ENCODE measurements around the gene IRX5. TPM values are rescaled to one million over a fixed set of nuclear protein-coding genes. Genes with fewer than 3 reads are reported as not detected.

Gene IRX5
- total and polyA plus RNA-seq, 7 experiments from 2014 or later, result 0.36 TPM; not detected in 6

DNA sequence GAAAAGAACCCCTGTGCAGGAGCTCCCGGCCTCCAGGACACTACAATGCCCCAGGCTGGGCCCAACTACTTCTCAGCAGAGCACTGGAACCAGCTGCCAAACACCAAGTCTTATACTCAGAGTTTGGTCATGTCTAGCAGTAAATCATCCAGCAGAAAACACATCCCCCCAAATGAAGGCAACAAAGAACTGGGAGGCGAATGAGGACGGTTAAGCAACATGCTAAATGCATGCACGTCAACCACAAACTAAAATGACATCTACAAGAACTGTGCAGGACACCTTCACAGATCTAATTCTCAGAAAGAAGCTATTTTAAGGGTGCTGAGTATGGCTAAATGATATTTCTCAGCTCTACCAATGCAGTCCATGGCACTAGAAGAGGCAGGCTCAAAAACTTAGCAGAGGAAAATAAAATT lies 7.6 kb upstream of the IRX5 start:
- Histone ChIP-seq H3K27ac (ENCODE audit: low read depth, low read length) (no peak overlapping the region), H3K36me3 (ENCODE audit: control insufficient read depth in 2 of 3, insufficient read depth in 3 of 3, low read length in 3 of 3) (no peaks in the 10 kb centered on the region), H3K4me1 (ENCODE audit: control insufficient read depth in 2 of 2, insufficient read depth in 2 of 2, low read length in 2 of 2) (peaks cover 4 to 5% of the 10 kb centered on the region in 2 donors), H3K4me3 (ENCODE audit: low read length) (no peak overlapping the region), H3K27me3 (ENCODE audit: control insufficient read depth in 2 of 2, insufficient read depth in 2 of 2, low read length in 2 of 2) (peaks cover 7 to 21% of the 10 kb centered on the region in 2 donors), H3K9me3 (ENCODE audit: control insufficient read depth in 2 of 3, low read length in 3 of 3) (no peaks in the 10 kb centered on the region)
- ATAC-seq (no peak), DNase-seq (no peak)
- Mint-ChIP-seq H3K9me3 (peaks cover 0 to 24% (median 4%) of the 10 kb centered on the region in 11 donors), H3K36me3 (peaks cover 0 to 10% (median 2%) of the 10 kb centered on the region in 5 donors), H3K27me3 (peaks cover 48 to 71% (median 65%) of the 10 kb centered on the region in 5 donors), H3K4me1 (peaks cover 7 to 11% (median 8%) of the 10 kb centered on the region in 7 donors), H3K27ac (no peak overlapping the region), H3K4me3 (no peak overlapping the region)
- CTCF ChIA-PET, result no interaction called here
- intact Hi-C loops (cut with micrococcal nuclease), result loop anchor here in 1 of 2 donors (10.0 kb wide), 1 partner anchor 1148 kb away; no protein-coding TSS in a partner anchor
- POLR2A ChIA-PET, result no interaction called here

DNA sequence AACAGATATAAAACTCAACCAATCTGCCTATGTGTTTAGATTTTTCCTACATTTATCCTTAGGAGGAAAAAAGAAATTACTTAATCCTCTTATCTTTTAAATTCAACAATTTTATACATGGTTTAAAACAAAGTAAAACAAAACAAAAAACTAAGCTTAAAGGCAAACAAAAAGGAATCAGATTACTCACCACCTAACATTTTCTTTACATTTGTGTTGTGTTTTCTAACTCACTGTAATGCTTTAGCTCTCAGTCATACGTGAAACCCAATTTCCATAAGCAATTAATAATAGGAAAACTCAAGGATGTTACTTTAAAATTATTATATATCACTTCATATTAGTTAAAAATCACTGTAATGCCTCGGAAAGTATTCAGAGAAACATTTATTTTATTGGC lies 6.7 kb upstream of the IRX5 start:
- DNase-seq (no peak), ATAC-seq (no peak)
- Mint-ChIP-seq H3K36me3 (peaks cover 0 to 11% (median 5%) of the 10 kb centered on the region in 5 donors), H3K4me1 (peaks cover 8 to 14% (median 11%) of the 10 kb centered on the region in 7 donors), H3K27ac (no peak overlapping the region), H3K4me3 (no peak overlapping the region), H3K9me3 (peaks cover 0 to 24% (median 5%) of the 10 kb centered on the region in 11 donors), H3K27me3 (peaks cover 50 to 68% (median 62%) of the 10 kb centered on the region in 5 donors)
- intact Hi-C loops (cut with micrococcal nuclease), result loop anchor here in 1 of 2 donors (10.0 kb wide), 1 partner anchor 1149 kb away; no protein-coding TSS in a partner anchor
- Histone ChIP-seq H3K27ac (ENCODE audit: low read depth, low read length) (no peak overlapping the region), H3K27me3 (ENCODE audit: control insufficient read depth in 2 of 2, insufficient read depth in 2 of 2, low read length in 2 of 2) (peaks cover 7 to 21% of the 10 kb centered on the region in 2 donors), H3K9me3 (ENCODE audit: control insufficient read depth in 2 of 3, low read length in 3 of 3) (no peaks in the 10 kb centered on the region), H3K4me3 (ENCODE audit: low read length) (no peak overlapping the region), H3K36me3 (ENCODE audit: control insufficient read depth in 2 of 3, insufficient read depth in 3 of 3, low read length in 3 of 3) (no peaks in the 10 kb centered on the region), H3K4me1 (ENCODE audit: control insufficient read depth in 2 of 2, insufficient read depth in 2 of 2, low read length in 2 of 2) (peaks cover 4 to 5% of the 10 kb centered on the region in 2 donors)
- ChIA-PET CTCF (no interaction called here), POLR2A (interaction anchor here (0.6 kb wide), 1 partner anchor 329 kb away, joined by 3 read pairs; no protein-coding TSS in a partner anchor)

DNA sequence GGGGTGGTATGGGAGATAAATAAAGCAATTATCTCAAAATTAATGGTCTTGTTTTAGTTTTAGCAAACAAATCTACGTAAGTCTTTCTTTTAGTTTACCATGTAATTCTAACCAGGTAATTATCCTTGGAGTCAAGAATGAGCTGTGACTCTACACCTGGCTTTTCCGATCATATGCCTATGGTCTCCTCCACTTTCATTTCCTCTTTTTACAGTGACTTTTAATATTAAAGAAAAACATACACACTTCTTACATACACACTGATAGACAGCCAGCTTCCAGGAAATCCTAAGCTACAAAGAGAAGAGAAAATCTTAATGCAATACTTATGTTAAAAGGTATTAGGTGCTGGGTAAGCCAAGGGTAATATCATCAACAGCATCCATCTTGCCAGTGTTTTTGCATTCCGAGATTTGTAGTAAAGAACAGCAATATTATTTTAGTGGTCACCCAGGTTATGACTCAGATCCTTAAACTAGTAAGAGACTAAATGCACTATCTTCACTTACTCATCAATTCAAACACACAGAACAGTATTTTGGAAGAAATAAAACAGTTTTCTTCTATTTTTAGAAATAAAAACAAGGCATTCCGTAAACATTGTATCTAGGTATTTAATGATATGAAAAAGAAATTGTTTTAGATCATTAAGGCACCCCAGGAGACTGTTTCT lies 4.4 kb upstream of the IRX5 start:
- intact Hi-C loops (cut with micrococcal nuclease), result loop anchor here in 1 of 2 donors (10.0 kb wide), 1 partner anchor 1152 kb away; no protein-coding TSS in a partner anchor
- no peak overlapping the region for H3K4me3 Mint-ChIP-seq
- no peaks in the 10 kb centered on the region for H3K36me3 ChIP-seq (ENCODE audit: control insufficient read depth in 2 of 3, insufficient read depth in 3 of 3, low read length in 3 of 3)
- peaks cover 9 to 12% of the 10 kb centered on the region in 2 donors for H3K4me1 ChIP-seq (ENCODE audit: control insufficient read depth in 2 of 2, insufficient read depth in 2 of 2, low read length in 2 of 2)
- H3K36me3 Mint-ChIP-seq, result peaks cover 0 to 16% (median 7%) of the 10 kb centered on the region in 5 donors
- CTCF ChIA-PET, result no interaction called here
- H3K9me3 Mint-ChIP-seq, result peaks cover 0 to 24% (median 5%) of the 10 kb centered on the region in 11 donors
- no peak overlapping the region for H3K4me3 ChIP-seq (ENCODE audit: low read length)
- H3K27ac Mint-ChIP-seq, result no peak overlapping the region
- POLR2A ChIA-PET, result no interaction called here
- DNase-seq (no peak), ATAC-seq (no peak)
- peaks cover 61 to 67% (median 66%) of the 10 kb centered on the region in 5 donors for H3K27me3 Mint-ChIP-seq
- H3K4me1 Mint-ChIP-seq, result peaks cover 16 to 25% (median 21%) of the 10 kb centered on the region in 7 donors
- H3K27me3 ChIP-seq (ENCODE audit: control insufficient read depth in 2 of 2, insufficient read depth in 2 of 2, low read length in 2 of 2), result peaks cover 7 to 21% of the 10 kb centered on the region in 2 donors
- H3K9me3 ChIP-seq (ENCODE audit: control insufficient read depth in 2 of 3, low read length in 3 of 3), result no peaks in the 10 kb centered on the region
- no peak overlapping the region for H3K27ac ChIP-seq (ENCODE audit: low read depth, low read length)

DNA sequence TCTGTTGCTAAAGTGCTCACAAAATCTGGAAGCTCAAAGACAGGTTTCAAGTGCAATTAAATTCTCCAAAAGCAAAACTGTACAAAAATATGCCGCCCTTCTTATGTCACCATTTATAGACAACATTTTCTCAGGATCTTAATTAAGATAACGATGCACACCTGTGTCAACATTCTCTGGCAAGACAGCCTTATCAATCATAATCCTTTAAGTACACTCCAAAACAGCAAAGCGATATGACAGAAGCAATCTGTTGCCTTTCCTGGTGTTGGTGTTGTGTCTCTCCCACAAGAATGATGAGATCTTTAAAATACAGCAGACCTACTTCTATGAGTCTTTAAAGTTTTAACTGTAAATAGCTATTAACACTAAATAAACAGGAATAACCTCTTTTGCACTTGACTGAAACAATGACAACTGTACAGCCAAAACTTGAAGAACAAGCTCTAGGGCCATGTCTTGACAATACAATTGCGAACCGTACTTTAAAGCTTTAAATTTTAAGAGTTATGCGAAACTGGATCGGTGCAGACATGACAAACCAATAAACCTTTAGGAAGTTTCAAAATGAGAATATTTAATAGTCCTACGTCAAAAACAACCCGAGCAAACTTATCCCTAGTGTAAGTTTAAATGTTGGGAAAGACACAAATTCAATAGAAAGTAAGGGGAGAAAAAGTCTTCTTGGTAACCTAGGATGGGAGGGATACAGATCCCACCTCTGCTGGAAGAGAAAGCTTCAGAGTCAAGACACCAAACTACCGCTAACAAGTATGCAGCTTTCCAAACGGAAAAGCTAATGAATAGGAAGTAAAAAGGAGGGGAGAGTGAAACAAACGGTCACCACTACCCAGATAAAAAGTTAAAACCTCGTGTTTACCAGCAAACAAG lies 3.3 kb upstream of the IRX5 start:
- peak overlapping the region; percentile 66 to 90 (median 86) for H3K4me3 Mint-ChIP-seq
- peak overlapping the region in 3 of 9 donors; percentile 0 to 82 (median 36) for H3K27ac Mint-ChIP-seq
- intact Hi-C loops (cut with micrococcal nuclease), result loop anchor here in 1 of 2 donors (2.0 to 10.0 kb wide), 2 partner anchors 981 to 1153 kb away; no protein-coding TSS in a partner anchor
- peaks cover 0 to 16% (median 7%) of the 10 kb centered on the region in 5 donors for H3K36me3 Mint-ChIP-seq
- Histone ChIP-seq H3K36me3 (ENCODE audit: control insufficient read depth in 2 of 3, insufficient read depth in 3 of 3, low read length in 3 of 3) (no peaks in the 10 kb centered on the region), H3K27me3 (ENCODE audit: control insufficient read depth in 2 of 2, insufficient read depth in 2 of 2, low read length in 2 of 2) (peaks cover 7 to 30% of the 10 kb centered on the region in 2 donors), H3K4me1 (ENCODE audit: control insufficient read depth in 2 of 2, insufficient read depth in 2 of 2, low read length in 2 of 2) (peaks cover 9 to 12% of the 10 kb centered on the region in 2 donors), H3K4me3 (ENCODE audit: low read length) (peak overlapping the region; percentile 3), H3K9me3 (ENCODE audit: control insufficient read depth in 2 of 3, low read length in 3 of 3) (no peaks in the 10 kb centered on the region), H3K27ac (ENCODE audit: low read depth, low read length) (no peak overlapping the region)
- POLR2A ChIA-PET, result no interaction called here
- no peak for ATAC-seq
- peaks cover 16 to 31% (median 27%) of the 10 kb centered on the region in 7 donors for H3K4me1 Mint-ChIP-seq
- CTCF ChIA-PET, result no interaction called here
- no peak for DNase-seq
- peaks cover 0 to 24% (median 5%) of the 10 kb centered on the region in 11 donors for H3K9me3 Mint-ChIP-seq
- H3K27me3 Mint-ChIP-seq, result peaks cover 64 to 68% (median 64%) of the 10 kb centered on the region in 5 donors

DNA sequence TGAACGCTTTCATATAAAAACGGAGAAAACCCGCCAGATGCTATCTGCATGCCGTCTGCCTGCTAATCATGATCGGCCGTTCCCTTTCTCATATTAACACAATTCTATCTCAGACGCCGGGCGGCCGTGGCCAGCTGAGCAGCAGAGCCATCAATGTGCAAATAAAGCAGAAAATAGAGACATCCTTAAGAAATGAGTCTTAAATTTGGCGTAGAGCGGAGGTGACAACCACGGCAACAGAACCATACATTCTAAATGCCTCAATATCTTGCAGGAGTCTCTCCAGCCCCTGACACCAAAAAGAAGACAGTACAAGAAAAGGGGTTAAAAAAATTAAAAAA lies 2.7 kb upstream of the IRX5 start:
- intact Hi-C loops (cut with micrococcal nuclease), result loop anchor here in 1 of 2 donors (2.0 to 10.0 kb wide), 2 partner anchors 981 to 1153 kb away; no protein-coding TSS in a partner anchor
- no peaks in the 10 kb centered on the region for H3K36me3 ChIP-seq (ENCODE audit: control insufficient read depth in 2 of 3, insufficient read depth in 3 of 3, low read length in 3 of 3)

More for the DNA sequence above, 2.7 kb upstream of the IRX5 start:
- H3K27me3 ChIP-seq (ENCODE audit: control insufficient read depth in 2 of 2, insufficient read depth in 2 of 2, low read length in 2 of 2), result peaks cover 7 to 36% of the 10 kb centered on the region in 2 donors
- Mint-ChIP-seq H3K9me3 (peaks cover 0 to 24% (median 8%) of the 10 kb centered on the region in 11 donors), H3K27ac (peak overlapping the region in 5 of 9 donors; percentile 0 to 82 (median 44)), H3K4me3 (peak overlapping the region; percentile 66 to 90 (median 86)), H3K4me1 (peaks cover 16 to 33% (median 30%) of the 10 kb centered on the region in 7 donors), H3K27me3 (peaks cover 66 to 70% (median 66%) of the 10 kb centered on the region in 5 donors), H3K36me3 (peaks cover 0 to 18% (median 7%) of the 10 kb centered on the region in 5 donors)
- H3K27ac ChIP-seq (ENCODE audit: low read depth, low read length), result no peak overlapping the region
- no peak for ATAC-seq
- H3K4me3 ChIP-seq (ENCODE audit: low read length), result peak overlapping the region; percentile 3
- ChIA-PET CTCF (no interaction called here), POLR2A (no interaction called here)
- DNase-seq, result no peak
- H3K9me3 ChIP-seq (ENCODE audit: control insufficient read depth in 2 of 3, low read length in 3 of 3), result no peaks in the 10 kb centered on the region
- peaks cover 9 to 12% of the 10 kb centered on the region in 2 donors for H3K4me1 ChIP-seq (ENCODE audit: control insufficient read depth in 2 of 2, insufficient read depth in 2 of 2, low read length in 2 of 2)
